LNCaP clone FGC (cell line): ENCODE results near the gene ADARB2.

Experiments used
- DNase-seq: peaks from one replicate; pipeline ENCODE4 v3.0.0-alpha.2; 2011; ENCODE audit warnings: low read depth
- H3K4me3 ChIP-seq: 2 replicates; pipeline ENCODE4 v1.5.1; 2011; ENCODE audit warnings: mild to moderate bottlenecking, low read depth, low read length, control low read depth
- CTCF ChIP-seq: IDR thresholded peaks from 2 replicates; pipeline ENCODE4 v1.5.1; 2012; ENCODE audit warnings: mild to moderate bottlenecking; ENCODE audit not compliant: control insufficient read depth, insufficient read depth; ENCODE audit errors: extremely low read depth

Gene ADARB2

GRCh38 chr10:1448252-1448930 is 288.9 kb downstream of the ADARB2 start:
- H3K4me3 ChIP-seq: no peak overlapping the region
- no peak for TF ChIP-seq CTCF
- DNase-seq: peak; percentile 97

GRCh38 chr10:1444826-1445225 is 292.5 kb downstream of the ADARB2 start:
- no peak for DNase-seq
- TF ChIP-seq CTCF: no peak
- H3K4me3 ChIP-seq: no peak overlapping the region

- H3K4me3 ChIP-seq: no peak overlapping the region
- TF ChIP-seq CTCF: no peak
- DNase-seq: no peak
These were observed 296.4 kb downstream of the ADARB2 start for GRCh38 chr10:1440897-1441296.

GRCh38 chr10:1434912-1435692 is 302.2 kb downstream of the ADARB2 start:
- no peak overlapping the region for H3K4me3 ChIP-seq
- no peak for DNase-seq
- no peak for TF ChIP-seq CTCF

- no peak for TF ChIP-seq CTCF
- H3K4me3 ChIP-seq: no peak overlapping the region
- DNase-seq: no peak
These were observed 303.1 kb downstream of the ADARB2 start for GRCh38 chr10:1434202-1434601.

GRCh38 chr10:1432161-1432560 is 305.2 kb downstream of the ADARB2 start:
- peak; percentile 93 for DNase-seq
- no peak overlapping the region for H3K4me3 ChIP-seq
- no peak for TF ChIP-seq CTCF
